Hepatocyte (in vitro differentiated cells): ENCODE measurements around the gene ATRAID. TPM values are rescaled to one million over a fixed set of nuclear protein-coding genes. Genes with fewer than 3 reads are reported as not detected.

Experiments used
- DNase-seq: peaks from one replicate; pipeline ENCODE4 v3.0.0-alpha.2; 2016; ENCODE audit warnings: low spot score
- H2AFZ ChIP-seq: fragments of 200-600 bp; sonication (generic); 2 replicates; pipeline ENCODE4 v1.6.0; 2016; ENCODE audit warnings: antibody characterized with exemption, mild to moderate bottlenecking
- H3K27ac ChIP-seq: fragments of 200-600 bp; sonication (generic); 2 replicates; pipeline ENCODE4 v1.5.1; 2016; ENCODE audit warnings: mild to moderate bottlenecking
- H3K27me3 ChIP-seq: fragments of 200-600 bp; sonication (generic); 2 replicates; pipeline ENCODE4 v1.6.1; 2016
- H3K36me3 ChIP-seq: fragments of 200-600 bp; sonication (generic); replicated peaks from 2 replicates; pipeline ENCODE4 v1.5.1; 2016; ENCODE audit warnings: low read depth; ENCODE audit not compliant: insufficient read depth
- H3K4me1 ChIP-seq: fragments of 200-600 bp; sonication (generic); 2 replicates; pipeline ENCODE4 v1.5.1; 2016; ENCODE audit warnings: mild to moderate bottlenecking, moderate library complexity; ENCODE audit not compliant: insufficient read depth
- H3K4me2 ChIP-seq: fragments of 200-600 bp; sonication (generic); 2 replicates; pipeline ENCODE4 v1.6.0; 2016
- H3K4me3 ChIP-seq: fragments of 200-600 bp; sonication (generic); 2 replicates; pipeline ENCODE4 v1.5.1; 2016; ENCODE audit warnings: mild to moderate bottlenecking
- H3K79me2 ChIP-seq: fragments of 200-600 bp; sonication (generic); 2 replicates; pipeline ENCODE4 v1.6.0; 2017; ENCODE audit warnings: mild to moderate bottlenecking
- H3K9me2 ChIP-seq: fragments of 200-600 bp; sonication (generic); replicated peaks from 2 replicates; pipeline ENCODE4 v1.6.0; 2017; ENCODE audit warnings: mild to moderate bottlenecking; ENCODE audit not compliant: insufficient read depth
- H3K9me3 ChIP-seq: fragments of 200-600 bp; sonication (generic); 2 replicates; pipeline ENCODE4 v1.5.1; 2016; ENCODE audit warnings: low read depth, mild to moderate bottlenecking
- H4K20me1 ChIP-seq: fragments of 200-600 bp; sonication (generic); 2 replicates; pipeline ENCODE4 v1.6.0; 2016; ENCODE audit warnings: mild to moderate bottlenecking; ENCODE audit not compliant: insufficient read depth, poor library complexity, severe bottlenecking
- CTCF ChIP-seq: fragments of 200-600 bp; sonication (generic); IDR thresholded peaks from 2 replicates; pipeline ENCODE4 v1.5.1; 2016; ENCODE audit warnings: antibody characterized with exemption, mild to moderate bottlenecking; ENCODE audit not compliant: poor library complexity
- EZH2 ChIP-seq: fragments of 200-600 bp; sonication (generic); IDR thresholded peaks from 2 replicates; pipeline ENCODE4 v1.6.1; 2016; ENCODE audit warnings: antibody characterized with exemption, mild to moderate bottlenecking, borderline replicate concordance
- EZH2phosphoT487 ChIP-seq: fragments of 200-600 bp; sonication (generic); IDR thresholded peaks from one replicate; pipeline ENCODE4 v1.6.1; 2018; ENCODE audit warnings: antibody characterized with exemption, mild to moderate bottlenecking, low read depth, moderate library complexity; ENCODE audit not compliant: unreplicated experiment, severe bottlenecking
- WGBS: methylation state at CpG from one replicate; pipeline ENCODE4 v1.1.6; 2016; ENCODE audit warnings: low lambda C conversion rate; ENCODE audit errors: missing lambda C conversion rate; 5-methylcytosine and 5-hydroxymethylcytosine counted together
- polyA plus RNA-seq: library from polyadenylated mRNA; unstranded; fragments of >200 nt; fragmentation: Nextera tagmentation; extraction: Ambion mirVana; gene quantifications from 2 replicates; pipeline ENCODE4 v1.2.1, GENCODE V29; 2016
- total RNA-seq: library from RNA; depleted of rRNA; stranded (reverse); fragments of >200 nt; gene quantifications from 2 replicates; pipeline ENCODE4 v1.2.3, GENCODE V29; 2014

Gene ATRAID
- total and polyA plus RNA-seq, 2 experiments from 2014 or later: 173 to 259 TPM

- H3K9me2 ChIP-seq: no peaks in the 10 kb centered on the region
- H3K79me2 ChIP-seq: no peaks in the 10 kb centered on the region
- no peaks in the 10 kb centered on the region for H3K9me3 ChIP-seq
- no peaks in the 10 kb centered on the region for H3K4me1 ChIP-seq
- TF ChIP-seq EZH2phosphoT487: no peak
- no peak for TF ChIP-seq EZH2
- no peak for TF ChIP-seq CTCF
- H3K36me3 ChIP-seq: no peaks in the 10 kb centered on the region
- H4K20me1 ChIP-seq: no peaks in the 10 kb centered on the region
- no peak overlapping the region for H3K27ac ChIP-seq
- no peaks in the 10 kb centered on the region for H3K27me3 ChIP-seq
- no peak overlapping the region for H3K4me2 ChIP-seq
- WGBS: 70% methylated on average over 2 of the region's 2 CpGs
- H2AFZ ChIP-seq: no peak overlapping the region
- no peak for DNase-seq
- H3K4me3 ChIP-seq: no peak overlapping the region
Measured at GRCh38 chr2:27198627-27199026, 13.2 kb upstream of the ATRAID start.

- H3K27me3 ChIP-seq: no peaks in the 10 kb centered on the region
- no peaks in the 10 kb centered on the region for H3K9me2 ChIP-seq
- H3K9me3 ChIP-seq: no peaks in the 10 kb centered on the region
- no peak for DNase-seq
- TF ChIP-seq EZH2phosphoT487 (no peak), EZH2 (no peak), CTCF (no peak)
- H3K4me1 ChIP-seq: no peaks in the 10 kb centered on the region
- H3K36me3 ChIP-seq: no peaks in the 10 kb centered on the region
- H3K79me2 ChIP-seq: no peaks in the 10 kb centered on the region
- no peak overlapping the region for H2AFZ ChIP-seq
- H4K20me1 ChIP-seq: no peaks in the 10 kb centered on the region
- no peak overlapping the region for H3K4me2 ChIP-seq
- no peak overlapping the region for H3K4me3 ChIP-seq
- H3K27ac ChIP-seq: no peak overlapping the region
- WGBS: 85% methylated on average over 2 of the region's 2 CpGs
Measured at GRCh38 chr2:27199241-27199640, 12.6 kb upstream of the ATRAID start.

- H3K9me3 ChIP-seq: no peaks in the 10 kb centered on the region
- TF ChIP-seq CTCF: no peak
- TF ChIP-seq EZH2phosphoT487: no peak
- TF ChIP-seq EZH2: no peak
- H3K27ac ChIP-seq: no peak overlapping the region
- no peaks in the 10 kb centered on the region for H3K27me3 ChIP-seq
- no peak for DNase-seq
- WGBS: 96% methylated on average over 7 of the region's 7 CpGs
- no peak overlapping the region for H2AFZ ChIP-seq
- no peaks in the 10 kb centered on the region for H3K4me1 ChIP-seq
- no peaks in the 10 kb centered on the region for H3K79me2 ChIP-seq
- no peak overlapping the region for H3K4me3 ChIP-seq
- no peaks in the 10 kb centered on the region for H3K9me2 ChIP-seq
- no peaks in the 10 kb centered on the region for H3K36me3 ChIP-seq
- no peaks in the 10 kb centered on the region for H4K20me1 ChIP-seq
- no peak overlapping the region for H3K4me2 ChIP-seq
Measured at GRCh38 chr2:27201675-27202074, 10.2 kb upstream of the ATRAID start.

- Histone ChIP-seq H3K36me3 (no peaks in the 10 kb centered on the region), H3K9me3 (no peaks in the 10 kb centered on the region), H3K79me2 (no peaks in the 10 kb centered on the region), H3K4me3 (no peak overlapping the region), H3K27me3 (no peaks in the 10 kb centered on the region), H4K20me1 (no peaks in the 10 kb centered on the region), H2AFZ (no peak overlapping the region), H3K4me1 (no peaks in the 10 kb centered on the region), H3K27ac (no peak overlapping the region), H3K9me2 (no peaks in the 10 kb centered on the region), H3K4me2 (no peak overlapping the region)
- DNase-seq: no peak
- WGBS: 97% methylated on average over 2 of the region's 2 CpGs
- TF ChIP-seq EZH2phosphoT487: no peak
- TF ChIP-seq EZH2: no peak
- TF ChIP-seq CTCF: no peak
Measured at GRCh38 chr2:27202854-27203253, 9.0 kb upstream of the ATRAID start.
